Amniotic stem cell (primary cell): ENCODE measurements around the gene STUM.

Source experiments
- DNase-seq: peaks from one replicate; lab custom pipeline; 2025; lab: John Stamatoyannopoulos, UW

Gene STUM

DNA sequence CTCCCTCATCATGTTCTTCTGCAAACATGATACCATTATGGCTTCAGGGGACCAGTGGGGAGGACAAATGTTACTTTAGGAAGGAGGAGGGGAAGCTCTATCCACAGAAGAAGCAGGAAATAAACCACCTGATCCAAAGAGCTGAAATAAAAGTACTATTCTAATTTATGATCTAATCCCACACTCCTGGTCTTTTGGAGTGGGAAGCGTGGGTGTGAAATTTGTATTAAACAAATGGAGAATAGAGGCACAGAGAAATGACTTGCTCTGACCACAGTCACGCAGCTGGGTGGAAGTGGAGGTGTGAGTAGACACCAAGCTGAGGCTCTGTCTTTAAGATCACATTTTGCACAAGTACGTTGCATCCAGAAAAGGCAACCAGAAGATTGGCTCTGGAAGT lies 14.5 kb upstream of the STUM start:
- no peak for DNase-seq

DNA sequence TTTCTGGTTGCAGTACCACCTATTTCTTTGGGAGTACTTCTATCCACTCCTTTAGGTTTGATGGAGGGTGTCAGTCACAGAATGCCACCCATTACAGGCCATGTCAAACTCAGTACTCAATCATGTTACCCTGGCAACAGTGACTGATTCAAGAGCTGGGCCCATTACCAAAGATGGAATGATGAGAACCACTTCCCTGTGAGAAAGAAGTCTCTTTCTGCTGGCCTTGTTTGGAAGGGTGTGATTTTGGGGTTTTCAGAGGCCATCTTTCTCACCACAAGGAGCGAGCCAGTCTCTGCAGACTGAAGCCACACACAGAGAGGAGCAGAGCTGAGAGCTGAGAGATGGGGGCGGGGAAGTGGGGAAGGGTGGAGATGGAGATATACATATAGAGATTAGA lies 13.9 kb upstream of the STUM start:
- DNase-seq, result no peak

DNA sequence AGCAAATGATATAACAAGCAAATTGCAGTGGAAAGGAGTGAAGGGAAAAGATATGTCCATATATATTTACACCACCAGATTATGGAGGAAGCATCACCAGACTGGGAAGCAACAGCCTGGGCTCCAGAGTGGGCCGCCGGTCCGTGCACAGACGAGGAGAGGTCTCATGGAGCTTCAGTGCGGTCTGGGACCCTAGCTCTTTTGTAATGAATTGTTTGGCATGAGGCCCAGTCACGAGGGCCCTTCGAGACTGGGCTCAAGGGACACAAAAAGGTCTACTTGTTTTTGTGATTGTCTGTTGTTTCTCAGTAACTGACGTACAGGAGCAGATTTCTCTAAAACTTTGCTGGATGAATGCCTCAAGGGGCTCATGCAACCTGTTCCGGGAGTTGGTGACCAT lies 12.9 kb upstream of the STUM start:
- no peak for DNase-seq

DNA sequence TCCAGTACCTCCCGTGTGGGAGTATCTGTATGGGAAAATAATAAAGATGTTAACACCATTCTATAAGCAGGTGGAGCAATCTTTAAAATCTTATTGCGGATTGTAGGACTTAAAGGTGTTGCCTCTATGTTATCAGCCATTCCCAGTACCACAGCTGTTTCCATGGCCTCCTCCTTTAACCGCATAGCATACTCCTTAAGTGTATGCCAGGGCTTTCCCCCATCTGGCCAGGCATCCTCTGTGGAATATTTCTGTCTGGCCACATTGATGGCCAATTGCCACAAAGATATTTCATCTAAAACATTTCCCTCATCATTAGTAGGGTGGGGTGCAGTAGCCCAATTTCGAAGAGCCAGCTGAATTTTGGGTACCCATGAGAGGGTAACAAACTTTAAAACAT lies 7.3 kb upstream of the STUM start:
- no peak for DNase-seq

DNA sequence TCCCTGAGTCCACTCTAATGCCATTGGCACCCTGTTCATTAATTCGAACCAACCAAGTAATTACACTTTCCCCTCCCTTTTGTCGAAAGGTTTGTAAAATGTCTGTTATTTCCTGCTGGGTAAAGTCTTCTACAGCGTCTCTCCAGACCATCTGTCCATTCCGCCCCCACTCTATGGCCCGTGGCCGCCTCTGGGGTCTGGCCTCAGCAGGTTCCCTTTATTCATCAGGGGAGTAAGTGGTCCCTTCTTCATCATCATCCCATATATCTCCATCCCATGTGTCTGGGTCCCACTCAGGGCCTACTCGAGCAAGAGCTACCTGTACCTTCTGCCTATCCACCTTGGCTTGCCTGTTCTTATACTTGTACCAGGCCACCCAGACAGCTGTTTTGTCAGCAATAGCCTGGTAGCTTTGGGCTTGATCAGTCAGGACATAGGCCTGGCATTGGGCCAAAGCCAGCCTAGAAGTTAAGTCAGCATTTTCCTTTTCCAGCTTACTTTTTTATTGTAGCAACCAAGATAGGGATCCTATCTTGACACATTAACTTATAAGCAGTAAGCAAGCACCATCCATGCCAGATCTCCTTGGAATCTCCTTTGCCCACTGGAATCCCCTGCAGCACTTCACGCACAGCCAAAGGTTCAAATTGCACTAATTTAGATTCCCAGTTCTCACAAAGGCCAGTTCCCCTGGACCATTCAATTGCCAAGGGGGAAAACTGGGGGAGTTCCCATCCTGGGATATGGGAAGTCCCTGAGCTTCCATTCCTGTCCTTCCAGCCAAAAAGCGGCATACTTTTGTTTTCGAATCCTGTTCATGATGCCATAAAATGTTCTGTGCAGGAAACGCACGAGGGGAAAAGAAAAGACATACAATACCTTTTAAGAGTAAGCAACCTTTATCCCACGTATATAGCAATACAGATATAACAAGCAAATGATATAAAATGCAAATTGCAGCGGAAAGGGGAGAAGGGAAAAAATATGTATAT lies 6.6 kb upstream of the STUM start:
- no peak for DNase-seq

DNA sequence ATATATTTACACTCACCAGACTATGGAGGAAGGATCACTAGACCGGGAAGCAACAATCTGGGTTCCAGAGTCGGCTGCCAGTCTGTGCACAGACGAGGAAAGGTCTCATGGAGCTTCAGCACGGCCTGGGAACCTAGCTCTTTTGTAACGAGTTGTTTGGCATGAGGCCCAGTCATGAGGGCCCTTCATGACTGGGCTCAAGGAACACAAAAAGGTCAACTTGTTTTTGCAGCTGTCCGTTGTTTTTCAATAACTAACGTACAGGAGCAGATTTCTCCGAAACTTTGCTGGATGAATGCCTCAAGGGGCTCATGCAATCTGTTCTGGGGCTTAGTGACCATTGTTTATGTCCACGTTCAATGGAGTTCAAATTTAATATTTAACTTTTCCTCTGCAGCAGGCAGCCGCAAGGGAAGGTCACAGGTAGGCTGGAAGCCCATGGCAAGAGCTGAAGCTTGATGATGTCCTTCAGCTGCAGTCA lies 5.9 kb upstream of the STUM start:
- no peak for DNase-seq

DNA sequence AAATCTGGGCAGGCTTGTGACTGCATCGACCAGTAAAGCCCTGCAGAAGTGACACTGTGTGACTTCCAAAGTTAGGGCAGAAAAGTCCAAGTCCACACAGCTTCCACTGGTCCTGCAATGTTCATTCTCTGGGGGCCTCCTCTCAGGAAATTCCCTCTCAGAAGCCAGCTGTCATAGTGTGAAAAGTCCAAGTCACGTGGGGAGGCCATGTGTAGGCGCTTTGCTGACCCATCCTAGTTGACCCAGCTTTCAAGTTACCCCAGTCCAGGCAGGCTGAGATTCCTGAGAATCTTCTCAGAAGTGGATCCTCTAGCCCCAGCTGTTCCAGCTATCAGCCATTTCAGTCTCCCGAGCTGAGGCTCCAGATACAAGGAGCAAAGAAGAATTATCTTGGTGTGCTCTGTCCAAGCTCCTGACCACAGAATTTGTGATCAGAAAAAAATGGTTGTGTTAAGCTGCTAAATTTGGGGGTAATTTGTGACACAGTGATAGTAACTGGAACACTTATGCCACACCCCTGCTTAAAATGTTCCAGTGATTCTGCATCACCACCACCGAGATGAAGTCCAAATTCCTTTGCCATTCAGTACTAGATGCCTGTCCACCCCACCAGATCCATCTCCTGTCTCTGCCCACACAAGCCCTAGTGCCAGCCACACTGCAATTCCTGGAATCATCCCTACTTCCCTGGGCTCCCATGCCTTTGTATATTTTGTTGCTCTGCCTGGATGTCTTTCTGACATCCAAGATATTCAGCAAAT lies 2.5 kb upstream of the STUM start:
- no peak for DNase-seq

DNA sequence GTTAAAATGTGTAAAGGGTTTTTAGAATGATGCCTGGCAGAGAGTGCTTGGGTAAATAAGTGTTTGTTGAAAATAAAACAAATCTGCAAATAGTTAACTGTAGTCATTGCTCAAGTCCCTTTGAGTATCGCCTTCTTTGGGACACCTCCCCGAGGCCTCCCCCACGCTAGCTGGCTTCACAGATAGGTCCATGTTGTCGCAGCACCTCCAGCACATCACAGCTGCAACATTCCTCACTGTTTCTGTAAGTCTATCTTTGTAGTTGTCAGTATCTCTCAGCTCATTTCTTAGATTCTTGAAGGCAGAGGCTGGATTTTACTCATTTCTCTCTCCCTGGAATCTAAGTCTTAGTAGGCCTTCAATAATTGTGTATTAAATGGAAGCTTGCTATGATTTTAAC lies 1.6 kb upstream of the STUM start:
- no peak for DNase-seq

DNA sequence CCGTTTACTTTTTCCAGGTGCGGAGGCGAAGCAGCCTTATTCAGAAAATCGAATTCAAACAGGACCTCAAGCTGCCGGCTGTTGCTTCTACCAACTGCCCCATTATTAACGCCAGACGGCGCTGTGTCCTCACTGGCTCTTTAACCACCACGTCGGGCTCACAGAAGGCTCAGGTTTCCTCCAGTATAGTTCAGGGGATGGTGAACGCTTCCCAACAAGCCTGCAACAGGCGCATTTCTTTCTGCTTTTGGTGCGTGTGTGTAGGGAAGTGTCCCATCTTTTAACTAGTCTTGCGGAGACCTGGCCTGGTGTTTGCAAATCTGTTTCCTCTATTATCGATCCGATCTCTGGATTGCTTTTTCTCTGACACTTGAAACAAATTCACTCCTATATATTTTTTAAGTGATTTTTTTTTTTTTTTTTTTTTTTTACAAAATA lies 791 bp upstream of the STUM start:
- peak; percentile 73 for DNase-seq

DNA sequence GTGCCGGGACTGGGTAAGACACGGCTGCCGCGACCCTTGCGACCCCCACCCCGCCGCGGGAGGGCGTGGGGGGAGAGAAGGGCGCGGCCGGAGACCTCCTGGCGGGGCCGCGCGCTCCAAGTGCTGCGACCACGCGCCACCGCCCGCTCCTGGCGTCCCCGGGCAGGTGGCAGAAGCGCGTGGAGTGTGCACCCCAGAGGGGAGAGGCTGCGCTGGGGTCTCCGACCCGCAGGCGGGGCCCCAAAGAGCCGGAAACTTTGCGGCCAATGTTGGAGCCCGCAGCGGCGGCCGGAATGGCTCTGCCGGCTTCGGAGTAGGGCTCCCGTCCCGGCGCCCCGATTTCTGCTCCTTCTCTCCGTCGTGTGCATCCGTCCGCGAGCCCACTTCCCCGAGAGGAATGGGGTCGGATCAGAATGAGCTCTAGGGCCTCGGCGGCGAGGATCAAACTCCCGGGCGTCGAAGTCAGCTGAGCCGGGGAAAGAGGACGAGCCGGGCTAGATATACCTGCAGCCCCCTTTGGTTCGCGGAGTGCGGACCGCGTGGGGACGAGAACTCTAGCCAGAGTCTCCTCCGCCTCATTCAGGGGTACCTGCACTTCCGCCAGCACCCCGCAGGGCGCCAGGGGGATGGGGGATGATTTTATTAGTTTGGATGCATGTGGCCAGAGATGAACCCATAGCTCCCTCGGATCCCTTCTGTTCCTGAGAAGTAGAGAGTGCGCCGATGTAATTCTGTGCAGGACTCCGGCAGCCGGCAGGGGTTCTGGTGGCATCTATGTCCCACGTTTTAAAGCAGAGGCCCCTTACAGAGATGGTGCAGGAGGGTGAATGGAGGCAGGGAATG lies 751 bp downstream of the STUM start:
- no peak for DNase-seq

DNA sequence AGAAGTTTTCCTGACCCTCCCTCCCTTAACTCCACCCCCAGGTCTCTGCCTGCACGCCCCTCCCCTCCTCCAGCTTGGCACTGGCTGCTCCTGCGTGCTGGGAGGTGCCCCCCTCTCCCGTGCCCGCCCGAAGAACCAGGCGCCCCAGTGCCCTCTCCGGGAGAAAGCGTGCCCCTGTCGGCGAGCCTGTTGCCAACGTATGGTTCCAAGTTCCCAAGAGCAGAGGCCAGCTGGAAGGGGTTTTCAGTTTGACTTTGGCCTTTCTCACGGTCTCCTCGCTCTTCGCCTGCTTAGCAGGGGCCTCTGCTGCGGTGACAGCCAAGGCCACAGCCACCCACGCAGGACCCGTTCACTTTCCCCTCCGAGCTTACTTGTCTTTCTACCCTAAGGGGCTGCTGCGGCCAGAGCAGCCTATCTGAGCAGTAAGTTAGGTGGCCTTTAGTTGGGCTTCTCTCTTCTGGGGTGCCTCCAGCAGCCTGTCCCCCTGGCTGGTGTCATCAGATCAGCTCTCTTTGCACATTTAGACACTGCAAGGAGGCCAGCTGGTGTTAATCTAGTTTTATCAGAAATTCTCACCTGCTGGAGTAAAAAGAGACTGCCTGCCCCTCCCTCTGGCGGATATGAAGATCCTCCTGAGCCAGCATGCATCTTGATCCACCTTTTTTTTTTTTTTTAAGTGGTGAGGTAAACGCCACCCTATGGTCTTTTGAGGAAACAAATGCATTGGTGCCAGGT lies 1.5 kb downstream of the STUM start:
- DNase-seq, result no peak

DNA sequence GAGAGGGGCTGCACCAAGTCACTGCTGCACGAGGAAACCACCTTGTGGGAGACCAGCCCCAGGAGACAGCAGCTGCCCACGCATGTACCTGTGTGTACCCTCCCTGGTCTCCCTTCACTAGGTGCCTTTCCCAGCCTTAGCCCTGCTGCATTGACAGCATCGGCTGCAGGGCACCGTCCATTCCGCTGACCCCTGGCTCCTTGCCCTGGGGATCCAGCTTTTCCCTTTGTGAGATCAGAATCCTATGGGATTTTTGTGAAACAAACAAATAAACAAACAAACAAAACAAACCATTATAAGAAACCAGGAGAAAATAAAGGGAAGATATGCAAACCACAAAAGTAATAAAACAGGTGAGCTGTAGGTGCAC lies 2.1 kb downstream of the STUM start:
- DNase-seq, result no peak

DNA sequence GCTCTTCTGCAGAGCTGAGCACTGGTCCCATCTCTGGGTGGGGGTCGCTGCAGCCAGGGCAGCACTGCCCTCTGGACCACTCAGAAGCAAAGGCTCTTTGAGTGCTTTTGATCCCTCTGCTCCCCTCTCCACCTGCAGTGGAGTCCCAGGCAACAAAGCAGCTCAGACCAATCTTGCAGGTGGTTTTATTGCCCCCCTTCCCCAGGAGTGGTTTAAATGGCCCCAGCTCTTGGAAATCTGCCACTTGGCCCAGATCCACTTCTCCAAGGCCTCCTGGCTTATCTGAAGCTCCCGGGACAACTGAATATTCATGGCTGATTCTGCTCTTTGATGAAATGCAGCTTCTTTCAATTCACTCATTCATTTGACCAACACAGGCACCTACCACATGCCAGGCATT lies 2.7 kb downstream of the STUM start:
- no peak for DNase-seq

DNA sequence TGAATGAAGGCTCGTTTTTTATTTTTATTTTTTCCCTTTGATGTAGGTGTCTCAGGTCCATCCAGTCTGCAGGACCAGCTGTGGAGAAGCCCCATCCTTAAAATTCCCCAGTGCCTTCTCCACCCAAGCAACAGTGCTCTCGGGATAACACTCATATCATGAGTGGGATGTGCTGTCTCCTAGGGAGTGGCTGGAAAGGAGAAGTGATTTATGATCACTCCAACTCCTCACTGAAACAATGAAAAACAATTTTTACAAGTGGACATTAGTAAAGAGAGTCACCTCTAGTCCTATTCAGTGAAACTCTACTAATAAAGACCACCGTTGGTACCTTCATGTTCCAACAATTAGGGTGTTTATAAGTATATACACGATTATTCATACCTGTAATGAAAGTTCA lies 3.5 kb downstream of the STUM start:
- no peak for DNase-seq

DNA sequence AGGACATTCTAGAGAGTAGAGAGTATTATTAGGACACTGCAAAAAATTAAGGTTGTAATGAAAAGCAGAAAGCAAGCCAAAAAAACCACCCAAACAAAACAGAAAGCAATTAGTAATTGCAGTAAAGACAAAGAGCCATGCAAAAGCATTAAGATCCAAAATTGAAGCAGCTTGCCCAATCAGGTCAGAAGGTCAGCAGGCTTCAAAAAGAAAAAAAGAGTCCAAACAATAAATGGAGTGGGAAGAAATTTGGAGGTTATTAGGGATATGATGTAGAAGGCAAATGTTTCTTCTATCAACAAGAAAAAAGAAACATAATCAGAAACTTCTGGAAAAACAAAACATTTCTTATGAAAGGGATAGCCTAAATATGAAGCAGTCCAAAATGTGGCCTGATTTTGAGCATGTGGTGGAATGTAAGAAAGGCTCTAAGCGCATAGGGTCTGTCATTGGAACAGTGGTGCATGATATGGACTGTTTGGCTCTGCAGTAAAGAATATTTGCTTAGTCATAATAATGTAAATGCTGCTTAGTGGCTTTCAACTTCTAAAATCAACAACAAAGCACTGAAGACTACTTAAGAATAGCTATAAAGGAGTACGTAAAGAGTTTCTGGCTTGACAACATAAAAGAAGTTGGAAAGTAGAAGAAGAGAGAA lies 4.8 kb downstream of the STUM start:
- DNase-seq, result no peak

DNA sequence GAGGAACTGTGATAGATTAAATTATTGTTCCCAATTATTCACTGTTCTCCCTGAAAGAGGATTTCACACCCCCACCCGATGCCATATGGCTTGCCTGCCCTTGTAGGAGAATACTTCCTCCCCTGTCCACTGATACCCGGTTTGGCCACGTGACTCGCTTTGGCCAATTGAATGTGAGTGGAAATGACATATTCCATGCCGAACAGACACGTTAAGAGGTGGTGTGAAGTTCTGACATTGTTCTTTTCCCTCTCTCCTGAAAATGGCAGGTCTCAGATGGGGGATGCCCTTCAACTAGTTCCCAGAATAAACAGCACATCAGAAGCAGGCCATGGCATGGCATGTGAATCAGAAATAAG lies 5.3 kb downstream of the STUM start:
- DNase-seq, result no peak

DNA sequence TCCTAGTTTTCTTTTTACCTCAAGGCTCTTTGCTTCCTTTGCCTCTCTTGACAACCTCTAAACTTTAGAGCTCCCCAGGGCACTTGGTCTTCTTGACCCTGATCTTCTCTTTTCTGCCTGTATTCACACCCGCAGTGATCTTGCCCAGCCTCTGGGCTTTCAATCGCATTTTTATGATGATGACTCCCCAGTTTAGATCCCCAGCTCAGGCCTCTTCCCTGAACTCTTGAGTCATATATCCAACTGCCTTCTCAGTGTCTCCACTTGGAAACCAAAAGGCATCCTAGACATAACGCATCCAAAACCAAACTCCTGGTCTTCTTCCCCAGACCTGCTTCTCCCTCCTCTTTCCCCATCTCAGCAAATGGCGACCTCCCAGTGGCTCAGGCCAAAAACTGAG lies 6.5 kb downstream of the STUM start:
- no peak for DNase-seq

DNA sequence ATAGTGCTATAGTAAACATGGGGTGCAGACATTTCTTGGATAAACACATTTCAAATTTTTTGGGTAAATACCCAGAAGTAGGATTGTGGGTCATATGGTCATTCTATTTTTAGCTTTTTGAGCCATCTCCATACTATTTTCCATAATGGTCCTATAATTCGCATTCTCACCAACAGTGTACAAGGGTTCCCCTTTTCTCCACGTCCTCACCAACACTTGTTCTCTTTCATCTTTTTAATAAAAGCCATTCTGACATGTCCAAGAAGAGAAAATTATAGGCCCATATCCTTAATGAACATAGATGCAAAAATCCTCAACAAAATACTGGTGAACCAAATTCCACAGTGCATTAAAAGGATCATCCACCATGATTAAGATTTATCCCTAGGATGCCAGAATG lies 8.9 kb downstream of the STUM start:
- DNase-seq, result no peak

DNA sequence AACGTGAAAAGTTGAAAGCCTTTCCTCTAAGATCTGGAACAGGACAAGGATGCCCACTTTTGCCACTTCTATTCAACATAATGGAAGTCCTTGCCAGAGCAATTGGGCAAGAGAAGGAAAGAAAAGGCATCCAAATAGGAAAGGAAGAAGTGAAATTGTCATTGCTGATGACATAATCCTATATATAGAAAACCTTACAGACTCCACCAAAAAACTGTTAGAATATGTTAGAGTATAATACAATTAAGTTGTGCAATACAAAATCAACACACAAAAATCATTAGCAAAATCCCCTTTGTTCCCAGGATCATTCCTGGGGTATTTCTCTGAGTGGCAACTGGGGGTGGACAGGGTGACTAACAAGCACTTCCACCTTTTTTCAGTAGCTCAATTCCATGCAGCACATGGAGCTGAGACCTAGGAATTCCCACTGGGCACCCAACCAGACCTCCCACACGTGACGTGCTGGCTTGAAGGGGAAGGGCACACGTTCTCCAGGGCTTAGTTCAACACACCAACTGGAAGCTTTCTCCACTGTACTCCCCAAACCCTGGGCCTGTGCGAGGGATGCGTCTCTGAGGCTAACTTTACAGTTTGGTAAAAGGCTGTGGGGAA lies 9.6 kb downstream of the STUM start:
- DNase-seq, result no peak

DNA sequence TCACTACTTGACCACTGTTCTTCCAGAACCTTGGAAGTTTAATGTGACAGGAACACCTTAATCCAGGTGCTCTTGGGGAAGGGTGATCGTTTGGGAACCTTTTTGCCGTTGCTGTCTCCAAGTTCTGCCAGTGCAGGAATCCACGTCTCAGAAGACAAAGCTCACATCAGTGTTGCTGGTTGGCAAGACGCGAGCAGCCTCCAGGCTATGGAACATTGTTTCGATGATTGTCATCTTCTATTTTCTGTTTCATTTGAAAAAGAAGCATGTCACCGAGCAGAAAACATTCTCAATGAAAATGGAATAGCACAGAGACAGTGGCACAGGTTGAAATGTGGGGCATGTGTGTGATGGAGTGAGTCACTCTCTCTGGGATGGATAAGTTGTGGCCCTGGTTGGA lies 11.7 kb downstream of the STUM start:
- DNase-seq, result no peak

DNA sequence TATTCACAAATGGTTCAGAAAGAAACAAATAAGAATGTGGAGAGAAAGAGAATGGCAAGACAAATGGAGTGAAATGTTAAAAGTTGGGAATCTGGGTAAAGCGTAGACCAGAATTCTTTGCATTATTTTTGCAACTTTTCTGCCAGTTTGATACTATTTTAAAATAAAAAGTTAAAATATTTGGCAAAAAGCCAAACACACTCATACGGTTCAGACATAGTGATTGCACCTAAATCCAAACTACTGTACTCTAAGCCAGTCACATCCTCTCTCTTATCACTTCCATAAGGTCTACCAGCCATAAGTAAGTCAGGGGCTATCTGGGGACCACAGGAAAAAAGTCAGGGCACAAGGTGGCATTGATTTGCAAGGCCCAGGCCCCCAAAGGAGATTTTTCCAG lies 14.4 kb downstream of the STUM start:
- no peak for DNase-seq
